A549 treated with GW870086 at 1 μM for 4 hours (cell line): ENCODE results near the gene BICRAL. TPM values are rescaled to one million over a fixed set of nuclear protein-coding genes. Genes with fewer than 3 reads are reported as not detected.

ENCODE experiments used
- total RNA-seq: library from RNA; stranded (reverse); fragments of 200-300 nt; extraction: Qiagen RNA extraction; gene quantifications from 5 replicates; pipeline ENCODE4 v1.2.3, GENCODE V29; 2022; ENCODE audit warnings: low read depth

Gene BICRAL, protein sequence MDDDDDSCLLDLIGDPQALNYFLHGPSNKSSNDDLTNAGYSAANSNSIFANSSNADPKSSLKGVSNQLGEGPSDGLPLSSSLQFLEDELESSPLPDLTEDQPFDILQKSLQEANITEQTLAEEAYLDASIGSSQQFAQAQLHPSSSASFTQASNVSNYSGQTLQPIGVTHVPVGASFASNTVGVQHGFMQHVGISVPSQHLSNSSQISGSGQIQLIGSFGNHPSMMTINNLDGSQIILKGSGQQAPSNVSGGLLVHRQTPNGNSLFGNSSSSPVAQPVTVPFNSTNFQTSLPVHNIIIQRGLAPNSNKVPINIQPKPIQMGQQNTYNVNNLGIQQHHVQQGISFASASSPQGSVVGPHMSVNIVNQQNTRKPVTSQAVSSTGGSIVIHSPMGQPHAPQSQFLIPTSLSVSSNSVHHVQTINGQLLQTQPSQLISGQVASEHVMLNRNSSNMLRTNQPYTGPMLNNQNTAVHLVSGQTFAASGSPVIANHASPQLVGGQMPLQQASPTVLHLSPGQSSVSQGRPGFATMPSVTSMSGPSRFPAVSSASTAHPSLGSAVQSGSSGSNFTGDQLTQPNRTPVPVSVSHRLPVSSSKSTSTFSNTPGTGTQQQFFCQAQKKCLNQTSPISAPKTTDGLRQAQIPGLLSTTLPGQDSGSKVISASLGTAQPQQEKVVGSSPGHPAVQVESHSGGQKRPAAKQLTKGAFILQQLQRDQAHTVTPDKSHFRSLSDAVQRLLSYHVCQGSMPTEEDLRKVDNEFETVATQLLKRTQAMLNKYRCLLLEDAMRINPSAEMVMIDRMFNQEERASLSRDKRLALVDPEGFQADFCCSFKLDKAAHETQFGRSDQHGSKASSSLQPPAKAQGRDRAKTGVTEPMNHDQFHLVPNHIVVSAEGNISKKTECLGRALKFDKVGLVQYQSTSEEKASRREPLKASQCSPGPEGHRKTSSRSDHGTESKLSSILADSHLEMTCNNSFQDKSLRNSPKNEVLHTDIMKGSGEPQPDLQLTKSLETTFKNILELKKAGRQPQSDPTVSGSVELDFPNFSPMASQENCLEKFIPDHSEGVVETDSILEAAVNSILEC
- total RNA-seq = 2.2 to 3.1 TPM (median 2.9 TPM) in 5 replicates

DNA sequence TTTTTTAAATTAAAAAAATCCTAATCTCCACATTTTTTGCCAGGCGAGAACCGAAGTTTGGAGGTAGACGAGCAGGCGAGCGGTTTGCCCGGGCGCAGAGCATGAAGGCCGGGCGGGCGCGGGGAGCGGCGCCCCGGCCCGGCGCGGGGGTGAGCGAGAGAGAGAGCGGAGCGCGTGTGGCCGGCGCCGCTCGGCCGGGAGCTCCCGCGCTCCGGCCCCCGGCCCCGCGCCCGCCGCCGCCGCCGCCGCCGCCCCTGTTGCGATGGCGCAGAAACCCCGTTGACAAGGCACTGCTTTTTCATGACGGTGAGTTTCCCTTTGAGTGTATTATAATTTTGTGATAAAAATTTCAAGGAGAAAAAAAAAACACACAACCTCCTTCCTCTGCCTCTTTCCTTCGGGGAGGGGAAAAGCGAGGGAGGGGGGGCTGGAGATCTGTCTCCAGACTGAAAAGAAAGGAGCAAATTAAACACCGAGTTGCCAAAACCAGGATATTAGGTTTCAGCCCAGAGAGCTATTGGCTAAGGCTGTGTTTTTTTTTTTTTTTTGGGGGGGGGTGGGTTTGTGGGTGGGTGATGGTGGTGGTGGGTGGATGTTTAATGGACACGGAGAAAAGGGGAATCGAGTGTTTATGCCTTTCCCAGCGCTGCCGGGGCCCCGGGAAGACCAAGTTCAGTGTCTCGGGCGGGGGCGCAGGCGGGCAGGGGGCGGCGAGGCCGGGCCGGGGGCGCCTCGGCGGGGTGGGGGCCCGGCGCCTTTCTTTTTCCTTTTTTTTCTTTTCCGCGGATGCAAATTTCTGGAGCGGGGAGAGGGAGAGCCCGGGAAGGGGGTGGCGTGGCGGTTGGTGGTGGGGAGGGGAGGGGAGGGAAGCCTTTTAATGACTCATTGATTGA, at the start of gene BICRAL:
TSS of gene BICRAL (plus strand) at position 257 of the 893 bp plus-strand sequence. CDS start 39,971 bp downstream, outside the sequence.

GRCh38 chr6:42745640-42746462, 36.0 kb upstream of the BICRAL start, which contains the start of gene TBCC:
TSS of gene TBCC (minus strand) at chr6:42746103. CDS start at chr6:42746073, 30 bp downstream.

GRCh38 chr6:42879372-42880239, 97.8 kb downstream of the BICRAL start, which contains the start of gene RPL7L1:
TSS of gene RPL7L1 (plus strand) at chr6:42879616. CDS start at chr6:42879911, 295 bp downstream.

GRCh38 chr6:42915732-42916131, 133.9 kb downstream of the BICRAL start, which contains the start of gene PTCRA:
TSS of gene PTCRA (plus strand) at chr6:42916053. CDS start at chr6:42916070, 17 bp downstream.

Other genes starting within 250 kb of the BICRAL start
- gene UBR2, start 218.0 kb upstream of the BICRAL start, total RNA-seq = 5.6 to 7.3 TPM (median 6.7 TPM) in 5 replicates
- not detected in 5 replicates for gene PRPH2, start 59.5 kb upstream of the BICRAL start, total RNA-seq
- gene TBCC, start 35.9 kb upstream of the BICRAL start, total RNA-seq = 15.1 to 16.6 TPM (median 15.8 TPM) in 5 replicates
- gene RPL7L1, start 97.6 kb downstream of the BICRAL start, total RNA-seq = 65.0 to 86.6 TPM (median 65.7 TPM) in 5 replicates
- not detected in 5 replicates for gene PTCRA, start 134.0 kb downstream of the BICRAL start, total RNA-seq
- 35.0 to 44.6 TPM (median 40.6 TPM) in 5 replicates for gene CNPY3, start 147.4 kb downstream of the BICRAL start, total RNA-seq
- gene GNMT, start 178.7 kb downstream of the BICRAL start, total RNA-seq = 0.19 to 0.32 TPM in 2 of 5 replicates, not detected in the others
- gene PEX6, start 197.1 kb downstream of the BICRAL start, total RNA-seq = 6.7 to 9.4 TPM (median 8.7 TPM) in 5 replicates
- 22.6 to 28.0 TPM (median 26.5 TPM) in 5 replicates for gene PPP2R5D, start 202.5 kb downstream of the BICRAL start, total RNA-seq
- gene MEA1, start 231.9 kb downstream of the BICRAL start, total RNA-seq = 87.9 to 98.7 TPM (median 93.7 TPM) in 5 replicates
- 24.7 to 28.7 TPM (median 26.6 TPM) in 5 replicates for gene KLHDC3, start 232.2 kb downstream of the BICRAL start, total RNA-seq
- 70.0 to 78.6 TPM (median 71.7 TPM) in 5 replicates for gene RRP36, start 239.6 kb downstream of the BICRAL start, total RNA-seq